ENCODE results near the gene TRAPPC4.
"Not testable (repeated sequence)": the region's sequence is repeated elsewhere in the genome, so short reads cannot be mapped to it uniquely, and the experiment has no call there.

The TRAPPC4 gene

GRCh38 chr11:119014209-119014924 is 4.2 kb upstream of the TRAPPC4 start:
- Histone ChIP-seq H3K36me3 (ENCODE audit: control insufficient read depth, insufficient read depth, low read length) (peaks cover 41% of the 10 kb centered on the region), H3K4me3 (ENCODE audit: insufficient read depth, low read depth, low read length) (no peak overlapping the region), H3K9me3 (ENCODE audit: control insufficient read depth, low read length) (no peaks in the 10 kb centered on the region), H3K27ac (ENCODE audit: insufficient read depth, low read depth, low read length, poor library complexity, severe bottlenecking) (no peak overlapping the region), H3K27me3 (ENCODE audit: control insufficient read depth, insufficient read depth, low read length, poor library complexity, severe bottlenecking) (no peaks in the 10 kb centered on the region), H3K4me1 (ENCODE audit: control insufficient read depth, insufficient read depth, low read length) (peaks cover 5% of the 10 kb centered on the region)
- 90% methylated on average over 17 of the region's 17 CpGs for WGBS, 2 experiments

- Histone ChIP-seq H3K36me3 (ENCODE audit: control insufficient read depth, insufficient read depth, low read length) (peaks cover 41% of the 10 kb centered on the region), H3K27me3 (ENCODE audit: control insufficient read depth, insufficient read depth, low read length, poor library complexity, severe bottlenecking) (no peaks in the 10 kb centered on the region), H3K9me3 (ENCODE audit: control insufficient read depth, low read length) (no peaks in the 10 kb centered on the region), H3K27ac (ENCODE audit: insufficient read depth, low read depth, low read length, poor library complexity, severe bottlenecking) (no peak overlapping the region), H3K4me3 (ENCODE audit: insufficient read depth, low read depth, low read length) (no peak overlapping the region), H3K4me1 (ENCODE audit: control insufficient read depth, insufficient read depth, low read length) (peaks cover 5% of the 10 kb centered on the region)
- 78 to 80% methylated on average over 8 of the region's 8 CpGs for WGBS, 2 experiments
These were observed 3.4 kb upstream of the TRAPPC4 start for GRCh38 chr11:119015054-119015611.

GRCh38 chr11:119016216-119017009 is 2.2 kb upstream of the TRAPPC4 start:
- H3K4me1 ChIP-seq (ENCODE audit: control insufficient read depth, insufficient read depth, low read length), result peaks cover 5% of the 10 kb centered on the region
- no peaks in the 10 kb centered on the region for H3K9me3 ChIP-seq (ENCODE audit: control insufficient read depth, low read length)
- 94% methylated on average over 13 of the region's 14 CpGs for WGBS, 2 experiments
- H3K27ac ChIP-seq (ENCODE audit: insufficient read depth, low read depth, low read length, poor library complexity, severe bottlenecking), result no peak overlapping the region
- peak overlapping the region; percentile 92 for H3K4me3 ChIP-seq (ENCODE audit: insufficient read depth, low read depth, low read length)
- no peaks in the 10 kb centered on the region for H3K27me3 ChIP-seq (ENCODE audit: control insufficient read depth, insufficient read depth, low read length, poor library complexity, severe bottlenecking)
- peaks cover 38% of the 10 kb centered on the region for H3K36me3 ChIP-seq (ENCODE audit: control insufficient read depth, insufficient read depth, low read length)

GRCh38 chr11:119017377-119017776 is 1.2 kb upstream of the TRAPPC4 start:
- Histone ChIP-seq H3K4me3 (ENCODE audit: insufficient read depth, low read depth, low read length) (peak overlapping the region; percentile 92), H3K36me3 (ENCODE audit: control insufficient read depth, insufficient read depth, low read length) (peaks cover 37% of the 10 kb centered on the region)
- 5 to 10% methylated on average over 9 to 10 of the region's 10 CpGs for WGBS, 2 experiments
- not testable (repeated sequence) for H3K4me1 ChIP-seq (ENCODE audit: control insufficient read depth, insufficient read depth, low read length); H3K9me3 ChIP-seq (ENCODE audit: control insufficient read depth, low read length); H3K27ac ChIP-seq (ENCODE audit: insufficient read depth, low read depth, low read length, poor library complexity, severe bottlenecking); H3K27me3 ChIP-seq (ENCODE audit: control insufficient read depth, insufficient read depth, low read length, poor library complexity, severe bottlenecking)

GRCh38 chr11:119019996-119020395 is 1.4 kb downstream of the TRAPPC4 start:
- Histone ChIP-seq H3K27me3 (ENCODE audit: control insufficient read depth, insufficient read depth, low read length, poor library complexity, severe bottlenecking) (no peaks in the 10 kb centered on the region), H3K4me3 (ENCODE audit: insufficient read depth, low read depth, low read length) (no peak overlapping the region), H3K4me1 (ENCODE audit: control insufficient read depth, insufficient read depth, low read length) (peaks cover 5% of the 10 kb centered on the region), H3K36me3 (ENCODE audit: control insufficient read depth, insufficient read depth, low read length) (peaks cover 31% of the 10 kb centered on the region), H3K9me3 (ENCODE audit: control insufficient read depth, low read length) (no peaks in the 10 kb centered on the region), H3K27ac (ENCODE audit: insufficient read depth, low read depth, low read length, poor library complexity, severe bottlenecking) (no peak overlapping the region)
- WGBS, 2 experiments, result 74 to 77% methylated on average over 2 of the region's 2 CpGs

- Histone ChIP-seq H3K27ac (ENCODE audit: insufficient read depth, low read depth, low read length, poor library complexity, severe bottlenecking) (no peak overlapping the region), H3K4me1 (ENCODE audit: control insufficient read depth, insufficient read depth, low read length) (peaks cover 2% of the 10 kb centered on the region), H3K9me3 (ENCODE audit: control insufficient read depth, low read length) (no peaks in the 10 kb centered on the region), H3K4me3 (ENCODE audit: insufficient read depth, low read depth, low read length) (no peak overlapping the region), H3K27me3 (ENCODE audit: control insufficient read depth, insufficient read depth, low read length, poor library complexity, severe bottlenecking) (no peaks in the 10 kb centered on the region), H3K36me3 (ENCODE audit: control insufficient read depth, insufficient read depth, low read length) (peaks cover 18% of the 10 kb centered on the region)
- 93 to 94% methylated on average over 5 of the region's 5 CpGs for WGBS, 2 experiments
These were observed 3.1 kb downstream of the TRAPPC4 start for GRCh38 chr11:119021631-119022030.

GRCh38 chr11:119023741-119024140 is 5.2 kb downstream of the TRAPPC4 start:
- no peak overlapping the region for H3K4me3 ChIP-seq (ENCODE audit: insufficient read depth, low read depth, low read length)
- H3K36me3 ChIP-seq (ENCODE audit: control insufficient read depth, insufficient read depth, low read length), result peaks cover 22% of the 10 kb centered on the region
- H3K27me3 ChIP-seq (ENCODE audit: control insufficient read depth, insufficient read depth, low read length, poor library complexity, severe bottlenecking), result no peaks in the 10 kb centered on the region
- H3K9me3 ChIP-seq (ENCODE audit: control insufficient read depth, low read length), result no peaks in the 10 kb centered on the region
- peaks cover 4% of the 10 kb centered on the region for H3K4me1 ChIP-seq (ENCODE audit: control insufficient read depth, insufficient read depth, low read length)
- no peak overlapping the region for H3K27ac ChIP-seq (ENCODE audit: insufficient read depth, low read depth, low read length, poor library complexity, severe bottlenecking)

GRCh38 chr11:119024430-119025098 is 6.0 kb downstream of the TRAPPC4 start:
- H3K27me3 ChIP-seq (ENCODE audit: control insufficient read depth, insufficient read depth, low read length, poor library complexity, severe bottlenecking), result no peaks in the 10 kb centered on the region
- peaks cover 22% of the 10 kb centered on the region for H3K36me3 ChIP-seq (ENCODE audit: control insufficient read depth, insufficient read depth, low read length)
- no peak overlapping the region for H3K27ac ChIP-seq (ENCODE audit: insufficient read depth, low read depth, low read length, poor library complexity, severe bottlenecking)

GRCh38 chr11:119025099-119025473 is 6.5 kb downstream of the TRAPPC4 start:
- Histone ChIP-seq H3K36me3 (ENCODE audit: control insufficient read depth, insufficient read depth, low read length) (peaks cover 22% of the 10 kb centered on the region), H3K4me1 (ENCODE audit: control insufficient read depth, insufficient read depth, low read length) (peaks cover 16% of the 10 kb centered on the region), H3K4me3 (ENCODE audit: insufficient read depth, low read depth, low read length) (no peak overlapping the region), H3K27me3 (ENCODE audit: control insufficient read depth, insufficient read depth, low read length, poor library complexity, severe bottlenecking) (no peaks in the 10 kb centered on the region), H3K27ac (ENCODE audit: insufficient read depth, low read depth, low read length, poor library complexity, severe bottlenecking) (no peak overlapping the region), H3K9me3 (ENCODE audit: control insufficient read depth, low read length) (no peaks in the 10 kb centered on the region)
- whole genome bisulfite sequencing, 2 experiments, result 86 to 90% methylated on average over 5 of the region's 5 CpGs

More at GRCh38 chr11:119024430-119025098, 6.0 kb downstream of the TRAPPC4 start:
- H3K4me1 ChIP-seq (ENCODE audit: control insufficient read depth, insufficient read depth, low read length), result peaks cover 12% of the 10 kb centered on the region
- 87 to 88% methylated on average over 15 of the region's 15 CpGs for WGBS, 2 experiments
- no peaks in the 10 kb centered on the region for H3K9me3 ChIP-seq (ENCODE audit: control insufficient read depth, low read length)
- no peak overlapping the region for H3K4me3 ChIP-seq (ENCODE audit: insufficient read depth, low read depth, low read length)

- Histone ChIP-seq H3K36me3 (ENCODE audit: control insufficient read depth, insufficient read depth, low read length) (peaks cover 22% of the 10 kb centered on the region), H3K27me3 (ENCODE audit: control insufficient read depth, insufficient read depth, low read length, poor library complexity, severe bottlenecking) (no peaks in the 10 kb centered on the region), H3K9me3 (ENCODE audit: control insufficient read depth, low read length) (no peaks in the 10 kb centered on the region), H3K27ac (ENCODE audit: insufficient read depth, low read depth, low read length, poor library complexity, severe bottlenecking) (no peak overlapping the region), H3K4me3 (ENCODE audit: insufficient read depth, low read depth, low read length) (no peak overlapping the region), H3K4me1 (ENCODE audit: control insufficient read depth, insufficient read depth, low read length) (peaks cover 16% of the 10 kb centered on the region)
- 94 to 95% methylated on average over 5 of the region's 5 CpGs for WGBS, 2 experiments
These were observed 7.0 kb downstream of the TRAPPC4 start for GRCh38 chr11:119025541-119025940.
